Measurements from ENCODE around the gene NTNG1. TPM values are rescaled to one million over a fixed set of nuclear protein-coding genes. Genes with fewer than 3 reads are reported as not detected.

Gene NTNG1
- total and polyA plus RNA-seq, 2 of the 8 experiments (the other 6 are each of a cell fraction or from before 2014, with no cell fraction given): 1.2 to 4.1 TPM

GRCh38 chr1:107328087-107328486 is 187.2 kb downstream of the NTNG1 start:
- no peak overlapping the region for H3K4ac ChIP-seq (replicated peaks; ENCODE audit: insufficient read length, low read depth, low read length)
- H3K56ac ChIP-seq (replicated peaks; ENCODE audit: insufficient read length, low read depth, low read length): no peak overlapping the region
- H3K27ac ChIP-seq (ENCODE audit: low read depth, low read length): no peak overlapping the region
- no peaks in the 10 kb centered on the region for H3K9me3 ChIP-seq (ENCODE audit: insufficient read depth in 2 of 2, low read depth in 1 of 2, low read length in 1 of 2)
- H3K4me2 ChIP-seq (ENCODE audit: insufficient read depth in 1 of 2, low read depth in 2 of 2, low read length in 2 of 2): no peak overlapping the region
- H4K20me1 ChIP-seq (replicated peaks in 1 of 2; ENCODE audit: control insufficient read depth in 1 of 2, insufficient read depth in 2 of 2, low read length in 2 of 2): no peaks in the 10 kb centered on the region
- no peak overlapping the region for H3K4me3 ChIP-seq (ENCODE audit: extremely low read depth in 1 of 4, insufficient read depth in 2 of 4, low read depth in 3 of 4, low read length in 4 of 4)
- no peak overlapping the region for H3K14ac ChIP-seq (ENCODE audit: insufficient read length)
- FAIRE-seq (no peak), DNase-seq (ENCODE audit: low read depth in 1 of 2, low spot score in 2 of 2) (no peak)
- no peaks in the 10 kb centered on the region for H3K23me2 ChIP-seq (ENCODE audit: low read depth, low read length)
- WGBS, 2 experiments (ENCODE audit: extremely low coverage in 1 of 2, insufficient coverage in 1 of 2, insufficient read length in 1 of 2, insufficient replicate concordance in 2 of 2, low coverage in 1 of 2, low lambda C conversion rate in 2 of 2, missing lambda C conversion rate in 1 of 2): 90% methylated on average over 5 of the region's 5 CpGs; no CpG with 5 or more reads in 1 of the 2 experiments
- no peak overlapping the region for H4K8ac ChIP-seq (ENCODE audit: extremely low read depth, insufficient read depth, low read length)
- no peak overlapping the region for H2BK5ac ChIP-seq (ENCODE audit: low read depth, low read length)
- no peak overlapping the region for H2BK12ac ChIP-seq (ENCODE audit: low read depth, low read length)
- no peak overlapping the region for H3K9ac ChIP-seq (replicated peaks in 1 of 4; ENCODE audit: extremely low read depth in 1 of 4, low read depth in 3 of 4, low read length in 3 of 4)
- no peak overlapping the region for H4K5ac ChIP-seq (ENCODE audit: insufficient read length, low read depth, low read length)
- H3K79me2 ChIP-seq (ENCODE audit: control insufficient read depth in 1 of 2, insufficient read depth in 2 of 2, low read length in 2 of 2): no peaks in the 10 kb centered on the region
- no peak overlapping the region for H3K23ac ChIP-seq (ENCODE audit: insufficient read length)
- no peak overlapping the region for H2BK15ac ChIP-seq (ENCODE audit: low read length)
- H4K91ac ChIP-seq (replicated peaks; ENCODE audit: insufficient read length, low read length): no peak overlapping the region
- H3K4me1 ChIP-seq (replicated peaks in 1 of 4; ENCODE audit: control insufficient read depth in 3 of 4, insufficient read depth in 4 of 4, low read length in 3 of 4): no peaks in the 10 kb centered on the region
- H3K18ac ChIP-seq (ENCODE audit: extremely low read depth, low read length): no peak overlapping the region
- no peak overlapping the region for H2AK5ac ChIP-seq (ENCODE audit: low read depth, low read length)
- no peak overlapping the region for H2BK120ac ChIP-seq (replicated peaks; ENCODE audit: low read depth, low read length)
- H3K36me3 ChIP-seq (ENCODE audit: control insufficient read depth in 2 of 4, insufficient read depth in 4 of 4, low read length in 3 of 4): no peaks in the 10 kb centered on the region
- no peaks in the 10 kb centered on the region for H3K79me1 ChIP-seq (ENCODE audit: low read depth, low read length)
- no peak overlapping the region for H2AFZ ChIP-seq (ENCODE audit: low read length)
- POLR2A ChIA-PET (ENCODE audit: partially characterized antibody): no interaction called here
- no peaks in the 10 kb centered on the region for H3K27me3 ChIP-seq (replicated peaks in 1 of 4; ENCODE audit: control insufficient read depth in 3 of 4, extremely low read depth in 1 of 4, insufficient read depth in 3 of 4, low read length in 3 of 4)
- no peak overlapping the region for H2BK20ac ChIP-seq (ENCODE audit: low read length)
- CTCF ChIA-PET (ENCODE audit: partially characterized antibody): interaction anchor here (1.0 to 1.5 kb wide), 2 partner anchors 9 to 149 kb away, joined by 3 read pairs; no protein-coding TSS in a partner anchor
- TF ChIP-seq SRF (IDR thresholded peaks at IDR 0.05; ENCODE audit: low read depth, low read length) (no peak), YY1 (IDR thresholded peaks at IDR 0.05; ENCODE audit: low read depth, low read length) (no peak), RBBP5 (IDR thresholded peaks at IDR 0.05; ENCODE audit: borderline replicate concordance, low read depth, low read length) (no peak), JUND (IDR thresholded peaks at IDR 0.05; ENCODE audit: low read length) (no peak), GABPA (IDR thresholded peaks at IDR 0.05; ENCODE audit: borderline replicate concordance, insufficient read depth, low read length) (no peak), POLR2A (IDR thresholded peaks at IDR 0.05; ENCODE audit: control extremely low read depth in 1 of 2, low read depth in 2 of 2, low read length in 2 of 2) (no peak), CHD2 (IDR thresholded peaks at IDR 0.05; ENCODE audit: low read length) (no peak), ATF2 (IDR thresholded peaks at IDR 0.05; ENCODE audit: low read length) (no peak), ASH2L (IDR thresholded peaks at IDR 0.05; ENCODE audit: low read length) (no peak), TBP (IDR thresholded peaks at IDR 0.05; ENCODE audit: low read depth, low read length) (no peak)
